Stimulated activated CD8-positive, alpha-beta memory T cell treated with anti-CD3 and anti-CD28 coated beads, Interleukin-7, amount 100 ng/mL, for 48 hours (primary cell): ENCODE measurements around the gene RYR1.

ENCODE experiments used
- DNase-seq, 2 donors: peaks; one replicate each; pipeline ENCODE4 v3.0.0-alpha.2; 2020; ENCODE audit warnings: low read depth in 1 of 2; ENCODE audit errors: extremely low read depth in 1 of 2

The RYR1 gene

GRCh38 chr19:38433268-38433733, at the start of gene RYR1:
TSS of gene RYR1 (plus strand) at chr19:38433691. CDS start at chr19:38433830, 139 bp downstream.
- DNase-seq = peak; percentile 30 to 48

GRCh38 chr19:38383743-38384142, 49.7 kb upstream of the RYR1 start:
- no peak for DNase-seq

GRCh38 chr19:38384209-38385027, 49.1 kb upstream of the RYR1 start:
- DNase-seq = no peak

- no peak for DNase-seq
Observed at GRCh38 chr19:38385057-38385803, 48.3 kb upstream of the RYR1 start.

GRCh38 chr19:38385804-38386257, 47.7 kb upstream of the RYR1 start:
- DNase-seq = no peak

GRCh38 chr19:38386300-38386970, 47.1 kb upstream of the RYR1 start:
- DNase-seq = no peak

GRCh38 chr19:38386971-38387549, 46.4 kb upstream of the RYR1 start:
- DNase-seq = no peak

- DNase-seq = peak; percentile 46 to 83
Observed at GRCh38 chr19:38387550-38388348, 45.7 kb upstream of the RYR1 start, which contains the start of gene GGN. TSS of gene GGN (minus strand) at chr19:38388034. CDS start at chr19:38387261, 773 bp downstream.

- DNase-seq = no peak
Observed at GRCh38 chr19:38388349-38389100, 45.0 kb upstream of the RYR1 start, which contains the start of gene SPRED3. TSS of gene SPRED3 (plus strand) at chr19:38388697. CDS start at chr19:38390303, 1,606 bp downstream.

GRCh38 chr19:38389101-38389925, 44.2 kb upstream of the RYR1 start:
- no peak for DNase-seq

GRCh38 chr19:38389957-38390924, 43.2 kb upstream of the RYR1 start:
- DNase-seq = no peak

- DNase-seq = no peak
Observed at GRCh38 chr19:38391911-38392464, 41.5 kb upstream of the RYR1 start.

- DNase-seq = no peak
Observed at GRCh38 chr19:38392707-38393308, 40.7 kb upstream of the RYR1 start.

GRCh38 chr19:38394488-38394887, 39.0 kb upstream of the RYR1 start:
- DNase-seq = peak; percentile 53 to 80

GRCh38 chr19:38395381-38396114, 37.9 kb upstream of the RYR1 start:
- DNase-seq = no peak

GRCh38 chr19:38399081-38399480, 34.4 kb upstream of the RYR1 start:
- DNase-seq = no peak
